GM21515 (cell line): Measurements from ENCODE around the gene DRC7.
A peak's percentile ranks its signal among the peaks of the same experiment; 100 is the strongest.

Source experiments
- ATAC-seq: cut with Tn5 transposase; IDR thresholded peaks from one replicate; pipeline ENCODE4 v1.9.1; 2021; ENCODE audit not compliant: unreplicated experiment

DRC7 gene

GRCh38 chr16:57694725-57695679, at the start of gene DRC7:
Gene DRC7 (plus strand): TSS chr16:57694806. CDS start chr16:57697950, 3,144 bp downstream.
- ATAC-seq, result no peak

GRCh38 chr16:57645169-57645568, 49.4 kb upstream of the DRC7 start:
- ATAC-seq, result no peak

- no peak for ATAC-seq
These were observed 48.8 kb upstream of the DRC7 start for GRCh38 chr16:57645691-57646387.

GRCh38 chr16:57646388-57647039, 48.1 kb upstream of the DRC7 start:
- no peak for ATAC-seq

- no peak for ATAC-seq
These were observed 47.3 kb upstream of the DRC7 start for GRCh38 chr16:57647136-57647875.

GRCh38 chr16:57648125-57648524, 46.5 kb upstream of the DRC7 start:
- no peak for ATAC-seq

- peak; percentile 64 for ATAC-seq
These were observed 45.8 kb upstream of the DRC7 start for GRCh38 chr16:57648581-57649442.

GRCh38 chr16:57649443-57649751, 45.2 kb upstream of the DRC7 start:
- no peak for ATAC-seq

GRCh38 chr16:57649846-57650245, 44.8 kb upstream of the DRC7 start:
- ATAC-seq, result no peak

GRCh38 chr16:57651344-57652333, 43.0 kb upstream of the DRC7 start:
- ATAC-seq, result no peak

- ATAC-seq, result no peak
These were observed 41.7 kb upstream of the DRC7 start for GRCh38 chr16:57652695-57653471.

- no peak for ATAC-seq
These were observed 40.7 kb upstream of the DRC7 start for GRCh38 chr16:57653936-57654335.

GRCh38 chr16:57656342-57656955, 38.2 kb upstream of the DRC7 start:
- ATAC-seq, result no peak

- ATAC-seq, result no peak
These were observed 37.4 kb upstream of the DRC7 start for GRCh38 chr16:57657228-57657627.

GRCh38 chr16:57658130-57658877, 36.3 kb upstream of the DRC7 start:
- no peak for ATAC-seq

- no peak for ATAC-seq
These were observed 35.5 kb upstream of the DRC7 start for GRCh38 chr16:57658878-57659674.
